ENCODE results near the gene ZNF827. TPM values are rescaled to one million over a fixed set of nuclear protein-coding genes. Genes with fewer than 3 reads are reported as not detected.
"Not testable (repeated sequence)": the region's sequence is repeated elsewhere in the genome, so short reads cannot be mapped to it uniquely, and the experiment has no call there.

Gene ZNF827
- total RNA-seq, 1 donor from 2014 or later: 3.3 TPM

GRCh38 chr4:145867406-145867805 is 71.2 kb downstream of the ZNF827 start:
- no peak for DNase-seq (ENCODE audit: low read depth, low spot score)

GRCh38 chr4:145866991-145867390 is 71.6 kb downstream of the ZNF827 start:
- no peak for DNase-seq (ENCODE audit: low read depth, low spot score)

- no peak for DNase-seq (ENCODE audit: low read depth, low spot score)
Observed at GRCh38 chr4:145865274-145865941, 73.2 kb downstream of the ZNF827 start.

GRCh38 chr4:145863191-145863590 is 75.4 kb downstream of the ZNF827 start:
- DNase-seq (ENCODE audit: low read depth, low spot score): no peak

GRCh38 chr4:145861336-145862318 is 77.0 kb downstream of the ZNF827 start:
- no peak for DNase-seq (ENCODE audit: low read depth, low spot score)

GRCh38 chr4:145860897-145861296 is 77.7 kb downstream of the ZNF827 start:
- DNase-seq (ENCODE audit: low read depth, low spot score): no peak

- DNase-seq (ENCODE audit: low read depth, low spot score): no peak
Observed at GRCh38 chr4:145860446-145860845, 78.2 kb downstream of the ZNF827 start.

GRCh38 chr4:145859926-145860325 is 78.7 kb downstream of the ZNF827 start:
- DNase-seq (ENCODE audit: low read depth, low spot score): no peak

- no peak for DNase-seq (ENCODE audit: low read depth, low spot score)
Observed at GRCh38 chr4:145859426-145859825, 79.2 kb downstream of the ZNF827 start.

- no peak for DNase-seq (ENCODE audit: low read depth, low spot score)
Observed at GRCh38 chr4:145852256-145852839, 86.3 kb downstream of the ZNF827 start.

- no peak for DNase-seq (ENCODE audit: low read depth, low spot score)
Observed at GRCh38 chr4:145851511-145852201, 87.0 kb downstream of the ZNF827 start.

- DNase-seq (ENCODE audit: low read depth, low spot score): no peak
Observed at GRCh38 chr4:145847764-145848163, 90.9 kb downstream of the ZNF827 start.

GRCh38 chr4:145845118-145845517 is 93.5 kb downstream of the ZNF827 start:
- DNase-seq (ENCODE audit: low read depth, low spot score): no peak

GRCh38 chr4:145843639-145844038 is 95.0 kb downstream of the ZNF827 start:
- DNase-seq (ENCODE audit: low read depth, low spot score): no peak

GRCh38 chr4:145843148-145843547 is 95.5 kb downstream of the ZNF827 start:
- peak; percentile 73 for DNase-seq (ENCODE audit: low read depth, low spot score)

GRCh38 chr4:145842224-145842887 is 96.3 kb downstream of the ZNF827 start:
- peak; percentile 83 for DNase-seq (ENCODE audit: low read depth, low spot score)

- DNase-seq (ENCODE audit: low read depth, low spot score): no peak
Observed at GRCh38 chr4:145840801-145841200, 97.8 kb downstream of the ZNF827 start.

- DNase-seq (ENCODE audit: low read depth, low spot score): peak; percentile 29
Observed at GRCh38 chr4:145840162-145840768, 98.4 kb downstream of the ZNF827 start.

- no peak for DNase-seq (ENCODE audit: low read depth, low spot score)
Observed at GRCh38 chr4:145839151-145839550, 99.5 kb downstream of the ZNF827 start.

- not testable (repeated sequence) for DNase-seq (ENCODE audit: low read depth, low spot score)
Observed at GRCh38 chr4:145832384-145832783, 106.2 kb downstream of the ZNF827 start.

GRCh38 chr4:145830699-145831098 is 107.9 kb downstream of the ZNF827 start:
- no peak for DNase-seq (ENCODE audit: low read depth, low spot score)
